ENCODE data around the gene TBC1D2.
"Not testable (repeated sequence)": the region's sequence is repeated elsewhere in the genome, so short reads cannot be mapped to it uniquely, and the experiment has no call there.

DNA sequence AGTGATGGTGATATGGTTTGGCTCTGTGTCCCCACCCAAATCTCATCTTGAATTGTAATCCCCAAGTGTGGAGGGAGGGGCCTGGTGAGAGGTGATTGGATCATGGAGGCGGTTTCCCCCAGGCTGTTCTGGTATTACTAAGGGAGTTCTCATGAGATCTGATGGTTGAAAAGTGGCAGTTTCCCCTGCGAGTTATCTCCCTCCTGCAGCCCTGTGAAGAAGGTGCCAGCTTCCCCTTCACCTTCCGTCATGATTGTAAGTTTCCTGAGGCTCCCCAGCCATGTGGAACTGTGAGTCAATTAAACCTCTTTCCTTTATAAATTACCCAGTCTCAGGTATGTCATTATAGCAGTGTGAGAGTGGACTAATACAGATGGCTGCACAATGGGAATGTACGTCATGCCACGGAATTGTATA is 80.9 kb downstream of the TBC1D2 start:
- not testable (repeated sequence) for TF ChIP-seq POLR2A (IDR thresholded peaks at IDR 0.05)
- peak in 1 of 2 donors; percentile 28 for TF ChIP-seq EP300 (IDR thresholded peaks at IDR 0.05)
- TF ChIP-seq, protein P1, sequence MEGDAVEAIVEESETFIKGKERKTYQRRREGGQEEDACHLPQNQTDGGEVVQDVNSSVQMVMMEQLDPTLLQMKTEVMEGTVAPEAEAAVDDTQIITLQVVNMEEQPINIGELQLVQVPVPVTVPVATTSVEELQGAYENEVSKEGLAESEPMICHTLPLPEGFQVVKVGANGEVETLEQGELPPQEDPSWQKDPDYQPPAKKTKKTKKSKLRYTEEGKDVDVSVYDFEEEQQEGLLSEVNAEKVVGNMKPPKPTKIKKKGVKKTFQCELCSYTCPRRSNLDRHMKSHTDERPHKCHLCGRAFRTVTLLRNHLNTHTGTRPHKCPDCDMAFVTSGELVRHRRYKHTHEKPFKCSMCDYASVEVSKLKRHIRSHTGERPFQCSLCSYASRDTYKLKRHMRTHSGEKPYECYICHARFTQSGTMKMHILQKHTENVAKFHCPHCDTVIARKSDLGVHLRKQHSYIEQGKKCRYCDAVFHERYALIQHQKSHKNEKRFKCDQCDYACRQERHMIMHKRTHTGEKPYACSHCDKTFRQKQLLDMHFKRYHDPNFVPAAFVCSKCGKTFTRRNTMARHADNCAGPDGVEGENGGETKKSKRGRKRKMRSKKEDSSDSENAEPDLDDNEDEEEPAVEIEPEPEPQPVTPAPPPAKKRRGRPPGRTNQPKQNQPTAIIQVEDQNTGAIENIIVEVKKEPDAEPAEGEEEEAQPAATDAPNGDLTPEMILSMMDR (IDR thresholded peaks at IDR 0.05): not testable (repeated sequence)
